SKM-1 (cell line): ENCODE data around the gene REPIN1.

Experiments
- DNase-seq: peaks from one replicate; lab custom pipeline; 2025; ENCODE audit not compliant: unreplicated experiment; lab: John Stamatoyannopoulos, UW

REPIN1 gene

DNA sequence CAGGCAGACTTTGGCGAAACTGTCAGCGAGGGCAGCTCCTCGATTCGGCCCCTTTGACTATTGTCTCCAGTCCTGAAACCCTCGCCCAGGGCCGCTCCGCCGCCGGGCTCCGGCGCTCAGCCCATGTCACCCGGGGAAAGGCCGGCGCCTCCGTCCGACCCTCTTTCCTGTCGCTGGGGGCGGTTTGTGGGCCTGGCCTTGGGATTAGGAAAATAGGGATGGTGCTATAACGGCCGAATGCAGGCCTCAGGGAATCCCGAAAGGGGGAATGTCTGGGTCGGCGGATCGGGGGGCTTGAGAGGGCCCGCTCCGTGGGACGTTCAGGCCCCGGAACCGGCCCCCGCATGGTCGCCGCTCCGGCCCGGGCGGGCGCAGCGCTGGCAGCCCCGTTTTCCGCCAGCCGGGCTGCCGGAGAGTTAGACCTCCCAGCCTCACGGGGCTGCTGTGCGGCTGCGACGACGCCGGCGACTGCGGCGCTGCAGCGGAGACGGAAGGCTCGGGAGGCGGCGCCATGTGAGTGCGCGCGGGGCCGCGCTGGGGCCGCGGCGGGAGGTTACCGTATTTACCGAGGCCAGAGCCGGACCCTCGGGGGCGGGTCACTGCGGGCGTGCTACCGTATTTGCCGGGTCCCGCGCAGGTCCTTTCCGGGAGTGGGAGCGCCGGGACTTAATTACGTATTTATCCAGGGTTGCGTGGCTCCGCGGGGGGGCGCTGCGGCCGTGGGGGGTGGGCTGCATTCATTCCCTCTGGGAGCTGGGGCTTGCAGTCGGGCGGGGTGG, 36.4 kb downstream of the REPIN1 start:
- DNase-seq, result no peak

DNA sequence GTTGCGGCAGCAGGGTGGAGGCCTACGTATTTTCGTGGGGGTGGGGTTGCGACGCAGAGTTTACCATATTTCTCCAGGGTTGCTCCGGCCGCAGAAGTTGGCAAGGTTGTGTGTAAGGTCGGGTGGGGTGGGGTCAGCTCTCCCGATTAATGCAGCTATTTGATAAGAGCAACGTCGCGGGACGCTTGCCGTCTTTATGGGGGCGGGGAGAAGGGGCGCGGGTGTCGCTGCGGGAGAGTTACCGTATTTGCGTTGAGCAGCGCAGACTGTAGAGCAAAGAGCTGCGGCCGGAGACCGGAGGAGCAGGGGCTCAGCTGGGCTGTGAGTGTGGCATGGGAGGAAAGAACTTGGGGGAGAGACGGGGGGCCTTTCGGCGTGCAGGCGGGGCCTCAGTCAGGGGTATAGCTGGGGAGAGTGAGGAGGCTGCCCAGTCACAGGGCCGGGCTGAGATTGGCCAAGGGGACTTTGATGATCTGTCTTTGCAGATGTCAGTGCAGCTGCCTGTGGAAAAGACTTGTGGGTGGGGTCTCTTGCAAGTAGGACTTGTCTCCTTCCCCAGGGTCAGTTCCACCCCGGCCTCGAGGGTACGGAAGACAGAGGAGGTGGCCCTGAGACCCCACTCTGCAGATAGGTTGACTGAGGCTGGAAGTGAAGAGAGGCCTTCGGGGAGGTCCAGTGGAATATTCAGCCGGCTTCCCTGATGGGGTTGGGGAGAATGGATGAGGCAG, 37.1 kb downstream of the REPIN1 start:
- no peak for DNase-seq

DNA sequence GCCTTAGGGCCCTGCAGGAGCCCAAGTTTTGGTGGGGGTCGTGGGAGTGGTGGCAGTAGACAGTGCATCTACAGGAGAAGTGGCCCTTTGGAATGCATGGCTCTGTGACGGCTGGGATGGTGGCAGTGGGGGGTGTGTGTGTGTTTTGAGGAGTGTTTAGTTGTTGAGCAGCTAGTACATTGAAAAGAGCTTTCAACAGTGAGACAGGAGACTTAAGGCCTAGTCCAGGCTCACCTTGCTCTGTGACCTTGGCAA, 37.6 kb downstream of the REPIN1 start:
- DNase-seq, result no peak

DNA sequence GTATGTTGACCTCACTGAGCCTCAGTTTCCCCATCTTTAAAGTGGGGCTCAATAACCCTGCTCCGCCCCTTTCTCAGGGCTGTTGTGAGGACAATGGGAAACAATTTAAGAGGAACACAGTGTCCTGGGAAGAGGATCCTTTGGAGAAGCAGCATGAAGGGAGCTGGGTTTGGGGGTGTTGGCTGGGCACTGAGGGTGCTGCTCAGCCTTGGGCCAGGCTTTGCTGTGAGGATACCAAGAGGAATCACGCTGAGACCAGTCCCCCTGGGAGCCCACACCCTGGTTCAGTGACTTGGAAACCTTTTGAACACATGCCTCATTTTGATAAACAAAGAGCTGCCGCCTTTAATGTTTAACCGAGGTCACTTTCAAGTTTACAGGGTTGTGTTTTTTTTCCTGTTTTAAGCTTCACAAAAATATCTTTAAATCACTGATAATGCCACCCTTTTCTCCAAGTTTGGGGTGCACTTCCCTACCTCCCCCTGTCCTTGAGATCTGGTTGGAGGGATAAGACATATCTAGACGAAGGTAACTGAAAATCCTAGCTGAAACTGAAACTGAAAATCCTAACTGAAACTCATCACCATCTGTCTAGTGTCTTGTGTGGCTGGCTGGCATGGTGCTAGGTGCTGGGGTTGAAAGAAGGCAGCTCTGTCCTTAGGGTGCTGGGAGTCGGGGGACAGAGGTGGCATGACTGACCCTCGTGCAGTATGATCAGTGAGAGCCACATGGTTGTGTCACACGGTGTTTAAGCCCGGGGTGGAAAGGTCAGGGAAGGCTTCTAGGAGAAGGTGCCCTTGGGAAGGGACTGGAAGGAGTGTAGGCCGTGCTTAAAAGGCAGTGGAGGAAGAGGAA, 38.2 kb downstream of the REPIN1 start:
- no peak for DNase-seq

DNA sequence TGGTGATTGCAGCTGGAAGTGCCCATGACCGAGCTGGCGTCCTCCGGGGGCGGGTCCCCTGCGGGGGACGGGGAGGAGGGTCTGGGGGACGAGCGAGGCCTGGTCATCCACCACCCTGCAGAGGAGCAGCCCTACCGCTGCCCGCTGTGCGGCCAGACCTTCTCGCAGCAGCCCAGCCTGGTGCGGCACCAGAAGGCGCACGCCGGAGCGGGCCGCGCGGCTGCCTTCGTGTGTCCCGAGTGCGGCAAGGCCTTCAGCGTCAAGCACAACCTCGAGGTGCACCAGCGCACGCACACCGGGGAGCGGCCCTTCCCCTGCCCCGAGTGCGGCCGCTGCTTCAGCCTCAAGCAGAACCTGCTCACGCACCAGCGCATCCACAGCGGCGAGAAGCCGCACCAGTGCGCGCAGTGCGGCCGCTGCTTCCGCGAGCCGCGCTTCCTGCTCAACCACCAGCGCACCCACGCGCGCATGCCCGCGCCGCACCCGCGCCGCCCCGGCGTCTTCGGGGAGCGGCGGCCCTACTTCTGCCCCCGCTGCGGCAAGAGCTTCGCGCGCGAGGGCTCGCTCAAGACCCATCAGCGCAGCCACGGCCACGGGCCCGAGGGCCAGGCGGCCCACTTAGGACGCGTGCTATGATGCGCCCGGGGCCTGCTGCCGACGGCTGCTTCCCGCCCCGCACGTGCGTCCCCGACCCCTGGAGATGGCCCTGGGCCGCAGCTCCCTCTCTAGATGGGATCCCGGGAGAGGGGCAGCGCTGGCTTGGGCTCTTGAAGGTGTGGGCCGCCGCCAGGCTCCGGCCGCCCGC, 39.2 kb downstream of the REPIN1 start:
- no peak for DNase-seq

DNA sequence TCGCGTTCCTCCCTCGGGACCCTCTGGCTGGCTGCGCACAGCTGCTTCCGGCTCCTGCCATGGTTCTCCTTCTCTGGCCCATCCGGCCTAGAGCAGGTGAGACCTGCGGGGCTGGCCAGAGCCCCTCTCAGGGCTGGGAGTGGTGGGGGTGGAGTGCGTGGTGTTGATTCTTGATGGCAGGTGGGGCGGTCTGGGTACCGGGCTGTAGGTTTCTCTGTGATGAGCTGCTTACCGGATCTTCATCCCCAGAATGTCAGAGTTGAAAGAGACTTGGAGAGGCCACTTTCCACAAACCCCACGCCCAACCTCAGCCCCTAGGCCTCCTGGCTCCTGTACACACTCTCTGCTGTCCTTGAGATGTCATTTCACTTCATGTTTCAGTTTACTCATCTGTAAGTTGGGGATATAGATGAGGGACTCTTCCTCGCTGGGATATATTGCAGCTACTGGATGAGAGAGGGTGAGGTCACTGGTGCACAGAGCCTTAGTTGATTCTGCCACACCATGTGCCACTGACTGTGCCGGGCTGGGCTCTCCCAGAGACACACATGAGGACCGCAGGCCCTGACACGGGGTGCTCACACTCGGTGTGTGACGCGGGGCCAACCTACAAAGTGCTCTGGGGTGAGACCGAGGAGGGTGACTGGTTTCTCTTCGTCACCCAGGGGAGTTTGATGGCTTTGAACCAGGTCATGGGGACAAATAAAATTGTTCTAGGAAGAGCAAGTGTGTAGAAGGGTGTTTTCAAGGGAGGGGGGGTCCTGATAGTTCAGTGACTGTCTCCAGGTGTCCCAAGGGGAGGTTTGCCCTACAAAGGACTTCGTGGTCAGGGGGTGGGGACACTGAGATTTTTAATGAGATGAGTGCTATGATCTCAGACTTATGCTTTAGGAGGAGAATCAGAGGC, 40.0 kb downstream of the REPIN1 start:
- no peak for DNase-seq

DNA sequence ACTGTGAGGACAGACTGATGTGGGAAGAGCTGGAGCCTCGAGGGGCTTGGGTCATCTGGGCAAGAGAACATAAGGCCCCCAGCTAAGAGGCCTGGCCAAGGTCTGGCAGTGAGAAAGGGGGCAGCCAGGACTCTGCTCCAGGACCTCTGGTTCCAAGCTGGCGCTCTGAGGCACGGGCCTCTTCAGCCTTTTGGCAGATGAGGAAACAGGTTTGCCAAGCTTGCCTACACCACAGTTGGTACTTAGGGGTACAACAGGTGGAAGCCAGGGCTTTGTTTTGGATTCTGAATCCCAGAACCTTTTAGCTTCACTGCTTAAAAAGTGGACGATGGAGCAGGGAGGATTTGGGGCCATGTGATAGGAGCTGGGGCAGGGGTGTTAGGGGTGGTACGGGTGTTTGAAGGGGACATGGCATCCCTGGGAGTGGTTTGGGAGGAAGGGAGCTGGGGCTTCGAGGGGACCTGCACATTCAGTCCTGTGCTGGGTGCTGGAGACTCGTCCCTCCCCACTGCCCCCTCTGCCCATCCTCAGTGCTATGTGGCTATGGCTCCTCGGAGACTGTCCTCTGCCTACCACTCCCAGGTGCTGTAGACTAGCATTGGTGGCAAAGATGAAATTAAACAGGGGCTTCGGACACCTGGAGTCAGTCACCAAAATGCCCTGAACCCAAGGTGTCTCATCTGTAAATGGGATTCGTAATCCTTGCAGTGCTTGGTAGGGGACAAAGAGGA, 40.8 kb downstream of the REPIN1 start:
- no peak for DNase-seq

DNA sequence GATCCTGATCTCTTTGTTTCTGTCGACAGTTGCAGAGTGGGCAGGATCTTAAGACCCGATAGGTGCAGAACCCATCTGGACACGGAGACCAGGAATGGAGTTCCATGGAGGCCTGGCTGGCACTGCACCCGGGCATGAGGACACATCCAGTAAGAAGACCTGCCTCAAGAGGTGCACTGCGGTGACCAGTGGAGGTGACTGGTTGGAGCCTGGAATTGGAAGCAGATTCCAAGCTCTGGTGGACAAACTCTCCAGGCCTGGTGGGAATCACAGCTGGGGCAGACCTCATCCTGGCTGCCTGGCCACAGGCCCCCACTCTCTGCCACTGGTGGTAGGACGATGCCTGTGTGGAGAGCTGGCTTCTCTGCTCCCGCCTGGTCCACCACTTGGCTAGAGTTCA, 41.5 kb downstream of the REPIN1 start:
- no peak for DNase-seq

DNA sequence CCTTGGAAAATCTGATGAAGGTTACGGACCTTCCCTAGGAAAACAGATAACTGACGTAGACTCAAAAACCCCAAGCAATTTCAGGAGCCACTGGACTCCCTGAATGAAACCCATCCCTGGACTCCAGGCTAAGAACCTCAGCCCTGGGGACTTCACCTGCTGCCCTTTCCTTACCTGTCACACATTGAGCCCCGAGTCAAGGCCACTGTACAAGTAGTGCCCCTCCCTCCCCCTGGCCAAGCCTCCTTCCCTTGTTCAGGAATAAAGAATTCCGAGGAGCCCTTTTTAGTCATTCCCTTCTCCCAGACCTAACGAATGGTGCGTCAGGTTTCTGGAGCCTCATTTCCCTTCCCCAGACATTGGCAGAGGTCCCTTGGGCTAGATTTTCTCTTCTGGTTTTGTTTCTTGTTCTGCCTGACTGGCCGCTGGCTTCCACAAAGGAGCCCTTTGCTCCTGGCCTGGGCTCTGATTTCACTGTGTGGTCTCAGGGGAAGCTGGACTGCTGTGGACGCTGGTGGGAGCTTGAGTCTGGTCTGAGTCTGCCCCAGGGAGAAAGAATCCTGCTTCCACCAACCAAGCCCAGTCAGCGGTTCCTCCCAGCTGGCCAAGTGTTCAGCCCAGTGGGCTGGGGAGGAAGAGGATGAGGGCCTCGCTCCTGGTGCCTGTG, 42.2 kb downstream of the REPIN1 start:
- DNase-seq, result no peak

DNA sequence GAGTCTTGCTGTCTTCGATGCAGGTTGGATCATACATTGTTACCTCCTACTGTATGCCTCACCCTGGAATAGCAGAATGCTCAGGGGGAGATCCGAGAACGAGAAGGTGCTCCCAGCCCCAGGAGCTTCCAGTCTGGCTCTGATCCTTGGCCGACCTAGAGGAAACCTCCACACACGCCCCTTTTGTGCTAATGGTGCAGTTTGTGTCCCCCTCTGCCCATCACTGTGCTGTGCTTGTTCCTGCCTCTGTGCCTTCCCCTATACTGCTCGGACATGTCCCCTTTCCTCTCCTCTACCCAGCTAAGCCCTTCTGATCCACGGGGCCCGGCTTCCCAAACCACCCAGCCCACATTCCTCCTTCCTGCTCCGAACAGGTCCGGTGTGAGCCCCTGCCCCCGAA, 43.0 kb downstream of the REPIN1 start:
- no peak for DNase-seq

DNA sequence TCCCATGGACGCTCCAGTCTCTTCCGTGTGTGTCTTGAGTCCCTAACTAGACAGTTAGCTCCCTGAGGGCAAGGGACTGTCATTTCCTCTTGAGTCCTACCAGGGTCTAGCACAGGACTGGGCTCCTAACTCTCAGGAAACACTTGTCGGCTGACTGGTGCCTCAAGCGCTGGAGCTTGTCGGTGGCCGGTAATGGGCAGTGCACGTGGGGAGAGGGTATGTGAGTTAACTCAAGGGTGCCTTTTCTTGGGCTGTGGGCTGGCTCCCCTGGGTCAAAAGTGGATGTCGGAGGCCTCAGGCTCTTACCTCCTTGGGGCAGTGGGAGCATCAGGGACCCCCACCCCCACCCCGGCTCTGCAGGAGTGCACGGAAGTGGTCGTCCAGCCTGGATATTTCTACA, 43.4 kb downstream of the REPIN1 start:
- DNase-seq, result no peak

DNA sequence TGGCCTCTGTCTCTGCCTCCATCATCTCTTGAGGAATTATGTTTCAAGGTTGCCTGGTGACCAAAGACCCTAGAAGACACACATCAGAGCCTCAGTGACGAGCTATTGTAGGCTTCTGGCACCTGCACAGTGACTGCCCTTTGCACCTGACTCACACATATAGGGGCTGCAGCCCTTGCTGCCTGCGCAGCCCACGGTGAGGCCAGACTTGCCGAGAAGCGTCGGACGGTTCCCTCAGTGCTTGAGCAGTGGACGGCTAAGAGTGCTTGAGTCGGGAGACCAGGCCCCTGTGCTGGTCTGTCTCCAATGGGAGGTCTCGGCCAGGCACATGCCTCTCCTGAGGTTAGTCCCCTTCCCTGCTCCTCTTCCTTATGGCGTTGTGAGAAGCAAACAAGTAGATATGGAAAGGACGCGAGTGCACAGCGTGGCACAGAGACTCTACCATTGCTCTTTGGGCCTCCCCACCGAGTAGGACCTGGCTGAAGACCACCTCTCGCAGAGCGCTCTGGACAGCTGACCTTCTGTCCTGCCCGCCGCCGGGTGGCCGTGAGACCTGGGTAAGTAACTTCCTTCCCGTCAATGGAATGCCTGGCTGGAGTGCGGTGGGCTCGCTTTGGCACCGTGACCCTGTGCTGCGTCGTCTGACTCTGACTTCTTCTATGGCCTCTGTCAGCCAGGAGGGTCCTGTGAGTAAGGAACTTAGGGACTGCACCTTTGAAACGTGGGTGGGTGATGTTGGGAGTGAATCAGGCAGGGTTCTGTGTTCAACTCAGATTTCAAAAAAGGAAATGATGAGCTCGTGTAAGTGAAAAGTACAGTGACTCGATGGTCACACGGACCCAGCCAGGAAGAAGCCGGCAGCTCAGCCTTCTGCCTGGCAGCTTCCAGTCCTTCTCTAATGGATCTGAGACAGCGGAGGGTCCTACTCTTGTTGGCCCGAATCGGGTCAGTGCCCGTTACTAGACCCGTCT, 44.2 kb downstream of the REPIN1 start:
- no peak for DNase-seq

DNA sequence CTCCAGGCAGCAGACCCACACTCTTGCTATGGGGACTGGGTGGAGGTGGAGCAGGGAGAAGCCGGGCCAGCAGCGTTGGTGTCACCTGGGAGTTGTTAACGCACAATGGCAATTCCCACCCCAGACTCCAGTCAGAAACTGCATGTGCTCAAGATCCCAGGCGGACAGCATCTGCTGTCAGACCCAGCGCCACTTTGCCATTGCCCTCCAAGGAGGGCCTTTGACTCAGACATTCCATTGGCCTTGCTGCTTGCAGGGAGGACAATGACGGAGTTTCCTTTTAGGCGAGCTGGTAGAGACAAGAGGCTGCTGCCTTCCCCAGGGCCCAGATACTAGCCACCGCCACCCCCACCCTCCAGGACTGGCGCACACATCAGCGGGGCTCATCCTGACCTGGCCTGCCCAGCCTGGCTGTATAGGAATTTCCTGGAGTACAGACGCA, 45.0 kb downstream of the REPIN1 start:
- DNase-seq, result no peak

DNA sequence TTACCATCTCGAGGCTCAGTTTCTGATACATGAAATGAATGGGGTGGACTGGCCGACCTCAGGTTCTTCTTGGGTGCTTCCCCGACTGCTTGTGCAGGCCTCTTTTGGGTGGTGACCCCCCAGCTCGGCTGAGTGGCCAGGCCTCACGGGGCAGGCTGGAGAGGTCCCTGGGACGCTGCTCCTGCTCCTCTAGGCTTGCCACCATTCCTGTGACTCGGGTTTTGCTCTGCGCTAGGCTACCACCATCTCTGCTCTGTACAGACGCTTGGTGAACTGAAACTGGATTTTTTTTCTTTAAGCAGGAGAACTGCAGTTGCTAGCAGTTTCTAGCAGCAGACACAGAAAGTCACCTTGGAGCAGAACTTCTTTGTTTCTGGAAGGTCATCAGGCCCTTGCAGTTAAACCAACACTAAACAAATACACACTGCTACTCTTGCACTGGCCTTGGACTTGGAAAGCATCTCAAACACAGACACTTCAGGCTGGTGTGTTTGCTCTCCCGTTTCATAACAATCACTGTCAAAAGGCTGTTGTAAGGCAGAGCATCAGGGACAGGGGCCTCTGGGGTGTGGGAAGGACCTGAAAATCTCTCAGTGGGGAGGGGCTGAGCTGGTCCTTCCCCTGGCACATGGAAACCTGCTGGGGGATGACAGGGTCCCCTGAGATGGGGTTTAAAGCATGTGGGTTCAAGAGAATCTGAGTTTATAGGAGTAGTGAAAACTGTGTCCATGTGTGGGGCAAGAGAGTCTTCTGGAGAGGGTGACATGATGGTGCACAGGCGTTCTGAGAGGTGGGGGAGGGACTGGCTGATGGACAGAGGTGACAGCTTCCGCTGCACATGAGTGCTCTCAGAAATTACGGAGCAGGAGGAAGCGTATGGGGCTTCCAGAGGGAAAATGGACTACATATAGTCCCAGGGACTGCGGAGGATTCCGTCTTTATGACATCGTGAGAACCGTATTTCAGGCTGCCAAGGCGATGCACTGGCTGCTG, 46.8 kb downstream of the REPIN1 start:
- DNase-seq, result no peak

DNA sequence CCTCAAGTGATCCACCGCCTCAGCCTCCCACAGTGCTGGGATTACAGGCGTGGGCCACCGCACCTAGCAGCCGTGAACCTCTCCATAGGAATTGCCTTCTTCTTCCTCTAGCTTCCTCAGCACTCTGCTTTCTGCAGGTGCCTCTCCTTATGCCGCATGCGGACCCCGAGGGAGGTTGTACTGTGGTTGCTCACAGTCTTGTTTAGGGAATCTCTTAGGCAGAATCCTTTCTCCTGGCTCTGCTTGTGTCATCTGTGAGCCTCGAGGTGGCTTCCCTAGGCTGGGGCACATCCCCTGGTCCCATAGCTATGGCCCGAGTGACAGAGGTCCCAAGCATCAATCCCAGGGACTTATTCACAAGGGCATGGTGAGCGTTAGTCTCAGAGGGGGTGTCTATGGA, 48.6 kb downstream of the REPIN1 start:
- DNase-seq, result no peak

DNA sequence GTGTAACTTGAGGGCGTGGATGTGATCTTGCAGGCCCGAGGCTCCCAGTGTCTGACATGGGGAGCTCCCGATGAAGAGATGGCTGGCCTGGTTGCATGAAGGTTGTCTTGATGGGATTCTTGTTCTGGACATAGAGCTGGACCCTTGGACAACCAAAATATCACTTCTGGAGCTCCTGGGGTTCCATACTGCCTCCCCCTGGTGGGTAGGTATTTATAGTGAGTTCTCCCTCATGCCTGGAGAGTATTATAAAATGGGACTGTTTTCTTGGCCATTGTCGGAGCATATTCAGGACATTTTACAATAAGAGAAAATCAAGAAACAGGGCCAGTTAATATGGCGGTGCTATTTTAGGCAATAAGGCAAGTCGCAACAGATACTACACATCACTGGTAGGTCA, 49.2 kb downstream of the REPIN1 start:
- no peak for DNase-seq

DNA sequence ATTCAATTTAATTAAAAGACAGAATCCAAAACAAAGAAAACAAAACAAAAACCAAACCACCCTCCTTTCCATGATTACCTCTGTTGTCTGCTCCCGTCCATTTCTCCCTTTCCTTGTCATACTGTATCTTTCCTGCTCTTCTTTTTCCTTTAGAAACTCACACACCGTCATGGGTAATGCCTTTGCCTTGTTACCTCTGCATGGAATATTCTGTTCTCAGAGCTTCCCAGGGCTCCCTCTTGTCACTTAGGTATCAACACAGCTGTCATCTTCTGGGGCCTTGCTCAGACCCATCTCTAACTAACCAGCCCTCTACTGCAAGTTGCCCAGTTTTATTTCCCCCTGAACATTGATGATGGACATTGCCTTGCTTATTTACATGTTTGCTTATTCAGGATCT, 51.6 kb downstream of the REPIN1 start:
- DNase-seq, result no peak
